NB4 (cell line): Measurements from ENCODE around the gene WDR86.

ENCODE experiments used
- TF ChIP-seq, protein P1 (sequence below): IDR thresholded peaks from one replicate; pipeline ENCODE4 v1.5.1; 2012; ENCODE audit warnings: low read depth, low read length
- TF ChIP-seq, protein P2 (sequence below): IDR thresholded peaks from 2 replicates; pipeline ENCODE4 v1.6.1; 2011; ENCODE audit warnings: low read depth, low read length

DNA sequence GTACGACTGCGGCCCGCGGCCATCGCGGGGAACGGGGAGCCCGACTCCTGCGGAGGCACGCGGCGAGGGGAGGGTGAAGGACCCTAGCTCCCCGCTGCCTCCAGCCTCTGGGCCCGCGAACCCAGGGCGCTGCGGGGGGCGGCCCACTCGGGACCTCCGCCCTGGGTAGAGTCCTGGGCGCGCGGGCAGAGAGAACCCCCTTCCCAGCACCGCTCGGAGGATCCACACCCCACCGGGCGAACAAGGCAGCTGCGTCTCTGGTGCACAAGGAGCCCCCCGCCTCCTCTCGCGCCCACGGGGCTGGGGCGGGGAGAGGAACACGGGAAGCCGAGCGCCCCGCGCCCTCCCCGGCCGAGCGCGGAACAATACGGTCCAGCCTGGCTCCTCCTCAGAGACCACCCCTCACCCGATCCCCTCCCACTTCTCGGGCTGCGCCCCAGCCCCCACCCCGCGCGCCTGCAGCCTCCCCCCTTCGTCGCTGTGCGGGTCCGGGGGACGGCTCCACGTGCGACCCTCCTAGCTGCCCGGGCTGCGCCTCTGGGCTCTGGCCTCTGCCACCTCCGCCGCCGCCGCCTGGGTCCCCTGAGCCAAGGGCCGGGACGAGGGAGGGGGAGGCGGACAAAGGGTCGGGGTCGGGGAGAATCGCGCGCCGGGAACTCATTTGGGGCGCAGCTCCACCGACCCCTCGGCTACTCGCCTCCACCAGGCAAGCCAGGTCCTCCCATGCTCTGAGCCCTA, at the start of gene WDR86:
- TF ChIP-seq, protein P1, sequence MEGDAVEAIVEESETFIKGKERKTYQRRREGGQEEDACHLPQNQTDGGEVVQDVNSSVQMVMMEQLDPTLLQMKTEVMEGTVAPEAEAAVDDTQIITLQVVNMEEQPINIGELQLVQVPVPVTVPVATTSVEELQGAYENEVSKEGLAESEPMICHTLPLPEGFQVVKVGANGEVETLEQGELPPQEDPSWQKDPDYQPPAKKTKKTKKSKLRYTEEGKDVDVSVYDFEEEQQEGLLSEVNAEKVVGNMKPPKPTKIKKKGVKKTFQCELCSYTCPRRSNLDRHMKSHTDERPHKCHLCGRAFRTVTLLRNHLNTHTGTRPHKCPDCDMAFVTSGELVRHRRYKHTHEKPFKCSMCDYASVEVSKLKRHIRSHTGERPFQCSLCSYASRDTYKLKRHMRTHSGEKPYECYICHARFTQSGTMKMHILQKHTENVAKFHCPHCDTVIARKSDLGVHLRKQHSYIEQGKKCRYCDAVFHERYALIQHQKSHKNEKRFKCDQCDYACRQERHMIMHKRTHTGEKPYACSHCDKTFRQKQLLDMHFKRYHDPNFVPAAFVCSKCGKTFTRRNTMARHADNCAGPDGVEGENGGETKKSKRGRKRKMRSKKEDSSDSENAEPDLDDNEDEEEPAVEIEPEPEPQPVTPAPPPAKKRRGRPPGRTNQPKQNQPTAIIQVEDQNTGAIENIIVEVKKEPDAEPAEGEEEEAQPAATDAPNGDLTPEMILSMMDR = no peak
- TF ChIP-seq, protein P2, sequence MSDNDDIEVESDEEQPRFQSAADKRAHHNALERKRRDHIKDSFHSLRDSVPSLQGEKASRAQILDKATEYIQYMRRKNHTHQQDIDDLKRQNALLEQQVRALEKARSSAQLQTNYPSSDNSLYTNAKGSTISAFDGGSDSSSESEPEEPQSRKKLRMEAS = no peak
